ENCODE data around the gene RETREG2. TPM values are rescaled to one million over a fixed set of nuclear protein-coding genes. Genes with fewer than 3 reads are reported as not detected.

Gene RETREG2
- total RNA-seq, 2 experiments from 2014 or later: 60.3 to 67.9 TPM

GRCh38 chr2:219169930-219170654 is 8.0 kb upstream of the RETREG2 start, which contains the start of gene SLC23A3:
SLC23A3 (minus strand) TSS chr2:219170029; CDS start chr2:219169984, 45 bp downstream.
- intact Hi-C loops (cut with micrococcal nuclease): loop anchor here (10.0 kb wide), 3 partner anchors 375 to 885 kb away; partner anchors contain the start of genes CHPF, TMEM198 and TTLL4
- H3K36me3 Mint-ChIP-seq: peaks cover 23% of the 10 kb centered on the region
- DNase-seq: peak; percentile 41
- H3K4me1 Mint-ChIP-seq (ENCODE audit: low read depth): peaks cover 25% of the 10 kb centered on the region
- no peaks in the 10 kb centered on the region for H3K27me3 Mint-ChIP-seq
- no peak within 1 kb of the TSS for H3K27ac Mint-ChIP-seq
- POLR2A ChIA-PET: no interaction called here
- CTCF ChIA-PET: interaction anchor here (0.6 to 4.1 kb wide), 20 partner anchors 8 to 215 kb away, joined by 3 to 27 read pairs (median 5); partner anchors contain the start of genes NHEJ1 and ZFAND2B
- no peaks in the 10 kb centered on the region for H3K9me3 Mint-ChIP-seq
- no peak within 1 kb of the TSS for H3K4me3 Mint-ChIP-seq

GRCh38 chr2:219171231-219171651 is 6.8 kb upstream of the RETREG2 start:
- H3K36me3 Mint-ChIP-seq: peaks cover 23% of the 10 kb centered on the region
- H3K27ac Mint-ChIP-seq: peak overlapping the region; percentile 54
- H3K9me3 Mint-ChIP-seq: no peaks in the 10 kb centered on the region
- peaks cover 35% of the 10 kb centered on the region for H3K4me1 Mint-ChIP-seq (ENCODE audit: low read depth)
- peak; percentile 27 for DNase-seq
- intact Hi-C loops (cut with micrococcal nuclease): loop anchor here (10.0 kb wide), 3 partner anchors 374 to 886 kb away; partner anchors contain the start of genes CHPF, TMEM198 and TTLL4
- POLR2A ChIA-PET: no interaction called here
- no peaks in the 10 kb centered on the region for H3K27me3 Mint-ChIP-seq
- H3K4me3 Mint-ChIP-seq: no peak overlapping the region
- CTCF ChIA-PET: interaction anchor here (0.6 to 4.1 kb wide), 27 partner anchors 8 to 400 kb away, joined by 3 to 27 read pairs (median 4); partner anchors contain the start of genes ANKZF1, ATG9A, NHEJ1 and ZFAND2B

- ChIA-PET CTCF (interaction anchor here (0.9 to 4.1 kb wide), 14 partner anchors 9 to 137 kb away, joined by 3 to 27 read pairs (median 4); partner anchors contain the start of genes ANKZF1, ATG9A, NHEJ1 and ZFAND2B), POLR2A (no interaction called here)
- Mint-ChIP-seq H3K4me1 (ENCODE audit: low read depth) (peaks cover 35% of the 10 kb centered on the region), H3K36me3 (peaks cover 24% of the 10 kb centered on the region), H3K4me3 (no peak overlapping the region), H3K27ac (peak overlapping the region; percentile 54), H3K9me3 (no peaks in the 10 kb centered on the region), H3K27me3 (no peaks in the 10 kb centered on the region)
- no peak for DNase-seq
- intact Hi-C loops (cut with micrococcal nuclease): loop anchor here (10.0 kb wide), 3 partner anchors 372 to 888 kb away; partner anchors contain the start of genes CHPF, TMEM198 and TTLL4
Observed at GRCh38 chr2:219172231-219173154, 5.6 kb upstream of the RETREG2 start.

GRCh38 chr2:219173176-219173575 is 4.9 kb upstream of the RETREG2 start:
- Mint-ChIP-seq H3K27ac (no peak overlapping the region), H3K9me3 (no peaks in the 10 kb centered on the region), H3K4me3 (no peak overlapping the region), H3K36me3 (peaks cover 26% of the 10 kb centered on the region), H3K4me1 (ENCODE audit: low read depth) (peaks cover 35% of the 10 kb centered on the region), H3K27me3 (no peaks in the 10 kb centered on the region)
- CTCF ChIA-PET: interaction anchor here (1.0 to 3.3 kb wide), 6 partner anchors 9 to 122 kb away, joined by 3 to 27 read pairs (median 4); partner anchors contain the start of gene NHEJ1
- intact Hi-C loops (cut with micrococcal nuclease): loop anchor here (10.0 kb wide), 3 partner anchors 372 to 888 kb away; partner anchors contain the start of genes CHPF, TMEM198 and TTLL4
- POLR2A ChIA-PET: no interaction called here
- DNase-seq: no peak

DNA sequence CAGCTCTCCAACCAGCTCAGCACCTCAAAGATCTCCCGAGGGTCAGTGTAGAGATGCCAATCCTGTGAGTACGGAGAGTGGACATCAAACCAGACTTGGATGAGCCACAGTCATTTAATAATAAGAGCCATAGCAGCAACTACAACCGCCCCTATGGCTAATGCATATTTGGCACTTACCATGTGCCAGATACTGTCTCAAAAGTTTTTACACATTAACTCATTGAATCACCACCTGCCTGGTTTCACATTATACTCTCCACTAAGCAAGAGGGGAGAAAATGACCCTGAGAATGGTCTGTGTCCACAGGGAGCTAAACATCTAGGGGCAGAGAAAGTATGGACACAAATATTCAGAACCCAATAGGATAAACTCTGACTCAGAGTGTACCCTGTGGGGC is 3.9 kb upstream of the RETREG2 start:
- peak overlapping the region; percentile 28 for H3K27ac Mint-ChIP-seq
- POLR2A ChIA-PET: no interaction called here
- no peaks in the 10 kb centered on the region for H3K27me3 Mint-ChIP-seq
- peaks cover 26% of the 10 kb centered on the region for H3K36me3 Mint-ChIP-seq
- no peak for DNase-seq
- H3K4me3 Mint-ChIP-seq: no peak overlapping the region
- CTCF ChIA-PET: interaction anchor here (1.0 to 4.7 kb wide), 7 partner anchors 8 to 144 kb away, joined by 3 to 42 read pairs (median 4); partner anchors contain the start of gene NHEJ1
- H3K4me1 Mint-ChIP-seq (ENCODE audit: low read depth): peaks cover 41% of the 10 kb centered on the region
- intact Hi-C loops (cut with micrococcal nuclease): loop anchor here (10.0 kb wide), 3 partner anchors 371 to 889 kb away; partner anchors contain the start of genes CHPF, TMEM198 and TTLL4
- H3K9me3 Mint-ChIP-seq: no peaks in the 10 kb centered on the region

DNA sequence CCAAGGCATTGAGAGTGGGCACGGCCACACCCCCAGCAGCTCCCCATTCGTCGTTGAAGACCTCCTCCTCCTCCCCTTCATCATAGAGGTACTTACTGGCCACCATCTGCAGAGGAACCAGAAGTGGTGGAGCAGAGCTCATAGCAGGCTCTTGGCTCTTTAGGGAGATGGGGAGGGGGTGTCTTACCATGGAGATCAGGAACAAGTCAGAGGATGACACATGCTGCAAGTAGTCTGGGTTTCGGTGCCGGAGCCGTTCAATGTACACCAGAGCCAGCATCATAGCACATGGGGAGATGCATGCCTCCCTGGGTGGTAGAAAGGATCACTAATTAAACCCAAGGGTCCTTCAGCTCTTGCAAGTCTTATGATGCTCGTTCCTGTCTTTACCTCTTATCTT is 3.3 kb upstream of the RETREG2 start:
- Mint-ChIP-seq H3K4me1 (ENCODE audit: low read depth) (peaks cover 46% of the 10 kb centered on the region), H3K27me3 (no peaks in the 10 kb centered on the region), H3K4me3 (no peak overlapping the region), H3K27ac (peak overlapping the region; percentile 28), H3K9me3 (no peaks in the 10 kb centered on the region), H3K36me3 (peaks cover 26% of the 10 kb centered on the region)
- no peak for DNase-seq
- CTCF ChIA-PET: interaction anchor here (0.9 to 4.7 kb wide), 12 partner anchors 8 to 145 kb away, joined by 3 to 42 read pairs (median 6); partner anchors contain the start of genes DNAJB2, GLB1L, NHEJ1 and STK16
- POLR2A ChIA-PET: interaction anchor here (0.6 to 2.6 kb wide), 3 partner anchors 10 to 70 kb away, joined by 3 to 10 read pairs (median 6); partner anchors contain the start of genes GLB1L, STK16 and ZFAND2B
- intact Hi-C loops (cut with micrococcal nuclease): loop anchor here (10.0 kb wide), 3 partner anchors 370 to 890 kb away; partner anchors contain the start of genes CHPF, TMEM198 and TTLL4

- CTCF ChIA-PET: interaction anchor here (0.7 to 4.7 kb wide), 15 partner anchors 9 to 163 kb away, joined by 3 to 42 read pairs (median 5); partner anchors contain the start of genes ABCB6, DNAJB2, GLB1L and NHEJ1
- POLR2A ChIA-PET: interaction anchor here (0.6 to 2.6 kb wide), 10 partner anchors 9 to 104 kb away, joined by 3 to 26 read pairs (median 7); partner anchors contain the start of genes ANKZF1, ATG9A, DNAJB2 and GLB1L
- peaks cover 47% of the 10 kb centered on the region for H3K4me1 Mint-ChIP-seq (ENCODE audit: low read depth)
- intact Hi-C loops (cut with micrococcal nuclease): loop anchor here (10.0 kb wide), 3 partner anchors 369 to 891 kb away; partner anchors contain the start of genes CHPF, TMEM198 and TTLL4
- no peaks in the 10 kb centered on the region for H3K9me3 Mint-ChIP-seq
- peak overlapping the region; percentile 95 for H3K4me3 Mint-ChIP-seq
- H3K27ac Mint-ChIP-seq: peak overlapping the region; percentile 84
- peaks cover 26% of the 10 kb centered on the region for H3K36me3 Mint-ChIP-seq
- H3K27me3 Mint-ChIP-seq: no peaks in the 10 kb centered on the region
- no peak for DNase-seq
Observed at GRCh38 chr2:219175486-219175885, 2.6 kb upstream of the RETREG2 start.

DNA sequence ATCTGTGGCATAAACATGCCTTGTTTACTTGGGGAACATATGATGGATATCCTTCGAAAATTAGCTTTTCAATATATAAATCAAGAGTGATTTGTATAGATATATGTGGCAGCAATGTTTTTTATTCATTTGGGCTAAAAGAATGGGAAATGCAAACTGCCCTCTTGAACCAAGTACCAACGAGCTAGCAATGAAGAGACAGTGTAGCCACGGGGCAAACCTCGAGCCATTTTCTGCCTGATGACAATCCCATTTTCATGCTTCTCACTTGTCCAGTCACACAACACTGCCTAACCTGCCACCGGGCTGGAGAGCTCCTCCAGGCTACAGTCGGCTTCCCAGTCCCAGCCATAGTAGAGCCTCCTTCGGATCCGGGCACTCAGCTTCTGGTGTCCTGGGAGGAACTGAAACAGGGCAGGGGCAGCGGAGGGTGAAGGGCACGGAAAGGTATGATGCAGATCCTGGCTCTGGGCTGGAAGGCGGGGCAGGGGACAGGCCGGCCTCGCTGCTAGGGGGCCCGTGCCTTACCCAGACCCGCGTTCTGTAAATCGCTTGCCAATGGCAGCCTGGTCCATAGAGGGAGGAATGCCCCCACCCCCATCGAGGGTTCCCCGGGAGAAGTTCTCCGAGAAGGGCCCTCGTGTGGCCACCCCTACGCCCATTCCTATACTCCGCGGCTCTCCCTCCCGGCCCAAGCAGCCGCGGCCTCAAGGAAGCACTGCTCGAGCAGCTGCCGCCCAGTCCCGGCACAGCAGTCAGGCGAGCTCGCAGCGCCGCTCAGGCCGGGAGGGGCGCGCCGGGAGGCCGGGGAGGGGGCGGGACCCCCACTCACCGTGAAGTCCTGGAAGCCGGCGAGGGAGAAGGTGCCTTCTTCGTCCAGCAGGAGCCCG is 1.9 kb upstream of the RETREG2 start:
- intact Hi-C loops (cut with micrococcal nuclease): loop anchor here (2.0 to 10.0 kb wide), 5 partner anchors 119 to 891 kb away; partner anchors contain the start of genes CHPF, CTDSP1, TMEM198 and TTLL4
- DNase-seq: peak; percentile 51
- peaks cover 29% of the 10 kb centered on the region for H3K36me3 Mint-ChIP-seq
- peaks cover 49% of the 10 kb centered on the region for H3K4me1 Mint-ChIP-seq (ENCODE audit: low read depth)
- peak overlapping the region; percentile 84 for H3K27ac Mint-ChIP-seq
- ChIA-PET POLR2A (interaction anchor here (0.6 to 2.6 kb wide), 21 partner anchors 10 to 267 kb away, joined by 3 to 26 read pairs (median 5); partner anchors contain the start of genes ANKZF1, ATG9A, DNAJB2 and DNPEP), CTCF (interaction anchor here (0.7 to 4.7 kb wide), 18 partner anchors 9 to 163 kb away, joined by 3 to 42 read pairs (median 4); partner anchors contain the start of genes ABCB6, DNAJB2, GLB1L and NHEJ1)
- H3K4me3 Mint-ChIP-seq: peak overlapping the region; percentile 95
- H3K9me3 Mint-ChIP-seq: no peaks in the 10 kb centered on the region
- H3K27me3 Mint-ChIP-seq: no peaks in the 10 kb centered on the region

DNA sequence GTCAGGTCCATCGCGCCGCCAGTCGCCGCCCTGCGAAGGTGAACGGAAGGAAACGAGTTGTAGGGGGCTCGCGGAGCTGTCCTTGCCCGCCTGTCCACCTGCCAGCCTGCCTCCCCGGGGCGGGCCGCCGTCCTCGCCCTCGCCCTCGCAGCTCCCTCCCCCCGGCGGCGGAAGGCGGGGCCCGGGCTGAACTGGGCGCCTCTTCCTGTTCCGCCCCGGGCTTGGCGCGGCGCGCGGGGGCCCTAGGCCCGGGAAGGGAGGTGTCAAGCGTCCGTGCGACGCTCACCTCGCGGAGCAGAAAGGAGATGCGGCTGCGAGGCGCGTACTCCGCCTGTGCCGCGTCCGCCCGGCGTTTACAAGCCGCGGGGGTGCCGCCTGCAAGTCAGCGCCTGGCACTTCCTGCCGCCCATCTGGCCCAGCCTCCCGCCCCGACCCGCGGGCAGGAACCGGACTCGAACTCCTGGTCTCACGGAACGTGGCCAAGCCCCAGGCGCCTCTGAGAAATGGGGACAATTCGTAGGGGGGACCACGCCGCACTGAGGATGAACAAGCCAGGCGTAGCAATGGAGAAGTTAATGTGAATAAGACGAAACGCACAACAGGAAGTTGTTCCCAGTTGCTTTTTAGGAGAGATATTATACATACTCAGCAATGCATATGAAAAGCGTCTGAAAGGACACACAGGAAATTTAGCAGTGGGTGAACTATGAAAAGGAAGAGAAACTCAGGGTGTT is 1.1 kb upstream of the RETREG2 start, which contains the start of gene CNPPD1:
Gene CNPPD1 (minus strand): TSS at position 108 of the 734 bp plus-strand sequence. CDS start 97 bp downstream, at position 11.
- peak within 1 kb of the TSS; percentile 95 for H3K4me3 Mint-ChIP-seq
- H3K4me1 Mint-ChIP-seq (ENCODE audit: low read depth): peaks cover 52% of the 10 kb centered on the region
- peak; percentile 91 for DNase-seq
- no peaks in the 10 kb centered on the region for H3K27me3 Mint-ChIP-seq
- peak within 1 kb of the TSS; percentile 99 for H3K27ac Mint-ChIP-seq
- peaks cover 30% of the 10 kb centered on the region for H3K36me3 Mint-ChIP-seq
- CTCF ChIA-PET: interaction anchor here (0.8 to 4.7 kb wide), 12 partner anchors 12 to 147 kb away, joined by 3 to 42 read pairs (median 8); partner anchors contain the start of genes ABCB6, DNAJB2, GLB1L and NHEJ1
- POLR2A ChIA-PET: interaction anchor here (0.6 to 2.6 kb wide), 21 partner anchors 11 to 268 kb away, joined by 3 to 26 read pairs (median 5); partner anchors contain the start of genes ANKZF1, ATG9A, DNAJB2 and DNPEP
- intact Hi-C loops (cut with micrococcal nuclease): loop anchor here (1.0 to 10.0 kb wide), 10 partner anchors 17 to 892 kb away; partner anchors contain the start of genes ANKZF1, ATG9A, CHPF and CTDSP1
- H3K9me3 Mint-ChIP-seq: no peaks in the 10 kb centered on the region

Data from activated CD4-positive, alpha-beta memory T cell treated with anti-CD3 and anti-CD28 coated beads for 36 hours (primary cell).